ENCODE results near the gene WDR88. TPM values are rescaled to one million over a fixed set of nuclear protein-coding genes. Genes with fewer than 3 reads are reported as not detected.

WDR88 gene
- total RNA-seq, 1 donor from 2014 or later = not detected

DNA sequence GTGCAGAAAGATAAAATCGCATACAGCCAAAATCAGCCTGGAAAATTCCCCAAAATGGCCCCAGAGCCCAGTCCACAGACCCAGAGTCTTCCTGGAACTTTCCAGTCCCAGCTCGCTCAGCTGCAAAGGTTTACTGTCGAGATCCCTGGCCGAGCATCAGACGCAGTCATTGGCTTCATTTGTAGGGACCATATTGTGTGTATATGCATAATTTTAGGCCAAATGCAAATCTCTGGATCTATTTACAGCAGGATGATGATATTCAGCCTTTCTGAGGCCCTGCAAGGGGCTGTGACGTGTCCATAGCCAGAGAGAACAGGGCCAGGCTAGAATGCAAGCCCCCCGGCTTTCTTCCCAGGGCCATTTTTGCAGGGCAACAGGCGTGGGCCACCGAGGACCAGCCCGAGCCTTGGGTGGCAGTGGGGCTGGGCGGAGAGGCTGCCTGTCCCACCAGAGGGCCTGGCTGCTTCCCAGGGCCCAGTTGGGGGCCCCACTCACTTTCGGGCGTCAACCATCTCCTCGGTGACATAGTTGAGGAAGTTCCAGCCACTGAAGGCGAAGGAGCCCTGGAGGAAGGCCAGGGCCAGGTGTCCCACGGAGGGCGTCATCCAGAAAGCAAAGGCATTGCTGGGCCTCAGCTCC is 80.0 kb downstream of the WDR88 start:
- no peaks in the 10 kb centered on the region for H3K9me3 Mint-ChIP-seq (ENCODE audit: unreplicated experiment)
- H3K4me3 Mint-ChIP-seq (ENCODE audit: unreplicated experiment) = no peak overlapping the region
- DNase-seq (ENCODE audit: low read depth) (no peak), FAIRE-seq (no peak)
- Histone ChIP-seq H3K4me3 (ENCODE audit: insufficient read depth, low read depth, low read length) (no peak overlapping the region), H3K4me1 (ENCODE audit: insufficient read depth, low read length) (no peaks in the 10 kb centered on the region), H3K27me3 (ENCODE audit: insufficient read depth, low read length) (peaks cover under 1% of the 10 kb centered on the region), H3K4me2 (ENCODE audit: low read length) (no peak overlapping the region), H3K79me2 (ENCODE audit: insufficient read depth, low read length) (no peaks in the 10 kb centered on the region), H3K36me3 (ENCODE audit: insufficient read depth, low read length) (no peaks in the 10 kb centered on the region), H3K9me3 (ENCODE audit: insufficient read depth, low read depth, low read length) (no peaks in the 10 kb centered on the region), H3K9ac (ENCODE audit: low read length) (no peak overlapping the region), H3K27ac (ENCODE audit: low read depth, low read length) (no peak overlapping the region), H4K20me1 (ENCODE audit: insufficient read depth, low read length) (no peaks in the 10 kb centered on the region), H2AFZ (ENCODE audit: low read depth, low read length) (no peak overlapping the region)
- H3K4me1 Mint-ChIP-seq (ENCODE audit: low read depth, unreplicated experiment) = no peaks in the 10 kb centered on the region
- no peak for TF ChIP-seq EZH2 (IDR thresholded peaks at IDR 0.05; ENCODE audit: insufficient read depth, low read length)
- TF ChIP-seq, protein P1, sequence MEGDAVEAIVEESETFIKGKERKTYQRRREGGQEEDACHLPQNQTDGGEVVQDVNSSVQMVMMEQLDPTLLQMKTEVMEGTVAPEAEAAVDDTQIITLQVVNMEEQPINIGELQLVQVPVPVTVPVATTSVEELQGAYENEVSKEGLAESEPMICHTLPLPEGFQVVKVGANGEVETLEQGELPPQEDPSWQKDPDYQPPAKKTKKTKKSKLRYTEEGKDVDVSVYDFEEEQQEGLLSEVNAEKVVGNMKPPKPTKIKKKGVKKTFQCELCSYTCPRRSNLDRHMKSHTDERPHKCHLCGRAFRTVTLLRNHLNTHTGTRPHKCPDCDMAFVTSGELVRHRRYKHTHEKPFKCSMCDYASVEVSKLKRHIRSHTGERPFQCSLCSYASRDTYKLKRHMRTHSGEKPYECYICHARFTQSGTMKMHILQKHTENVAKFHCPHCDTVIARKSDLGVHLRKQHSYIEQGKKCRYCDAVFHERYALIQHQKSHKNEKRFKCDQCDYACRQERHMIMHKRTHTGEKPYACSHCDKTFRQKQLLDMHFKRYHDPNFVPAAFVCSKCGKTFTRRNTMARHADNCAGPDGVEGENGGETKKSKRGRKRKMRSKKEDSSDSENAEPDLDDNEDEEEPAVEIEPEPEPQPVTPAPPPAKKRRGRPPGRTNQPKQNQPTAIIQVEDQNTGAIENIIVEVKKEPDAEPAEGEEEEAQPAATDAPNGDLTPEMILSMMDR (IDR thresholded peaks at IDR 0.05; ENCODE audit: insufficient read depth, low read depth, low read length) = no peak
- H3K27ac Mint-ChIP-seq (ENCODE audit: unreplicated experiment) = no peak overlapping the region
- peaks cover 2% of the 10 kb centered on the region for H3K36me3 Mint-ChIP-seq (ENCODE audit: low read depth, unreplicated experiment)
- peaks cover 24% of the 10 kb centered on the region for H3K27me3 Mint-ChIP-seq (ENCODE audit: low read depth, unreplicated experiment)

DNA sequence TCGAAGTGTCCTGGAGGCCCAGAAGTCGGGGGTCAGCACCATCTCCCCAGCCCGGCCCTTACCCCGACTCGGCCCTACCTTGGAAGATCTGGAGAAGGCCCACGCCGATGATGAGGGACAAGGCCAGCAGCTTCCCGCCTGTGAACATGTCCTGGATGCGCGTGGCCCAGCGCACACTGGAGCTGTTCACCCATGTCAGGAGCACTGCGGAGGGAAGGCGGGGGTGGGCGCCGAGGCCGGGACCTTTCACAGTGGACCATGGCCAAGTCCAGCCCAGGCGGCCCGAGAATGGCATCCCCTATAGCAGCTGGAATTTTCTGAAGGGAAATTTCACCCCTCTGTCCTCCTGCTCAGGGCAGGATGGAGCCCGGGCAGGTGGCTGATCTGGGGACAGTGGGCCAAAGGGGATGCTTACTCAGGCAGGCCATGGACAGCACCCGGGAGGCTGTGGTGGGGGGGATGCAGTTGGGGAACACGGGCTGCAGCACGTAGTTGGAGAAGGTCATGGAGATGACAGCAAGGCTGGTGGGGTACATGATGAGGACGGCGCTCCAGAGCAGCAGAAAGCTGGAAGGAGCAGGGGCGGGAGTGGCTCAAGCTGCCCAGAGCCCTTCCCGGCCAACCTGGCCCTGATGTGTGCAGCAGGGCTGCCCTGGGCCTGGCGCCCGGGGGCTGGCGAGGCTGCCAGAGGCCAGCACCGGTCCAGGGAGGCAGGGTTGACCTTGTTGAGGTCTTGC is 80.7 kb downstream of the WDR88 start:
- no peaks in the 10 kb centered on the region for H3K4me1 Mint-ChIP-seq (ENCODE audit: low read depth, unreplicated experiment)
- peaks cover 5% of the 10 kb centered on the region for H3K27me3 ChIP-seq (ENCODE audit: insufficient read depth, low read length)
- H3K9me3 ChIP-seq (ENCODE audit: insufficient read depth, low read depth, low read length) = no peaks in the 10 kb centered on the region
- no peak overlapping the region for H3K4me3 Mint-ChIP-seq (ENCODE audit: unreplicated experiment)
- H3K79me2 ChIP-seq (ENCODE audit: insufficient read depth, low read length) = no peaks in the 10 kb centered on the region
- H3K36me3 Mint-ChIP-seq (ENCODE audit: low read depth, unreplicated experiment) = peaks cover 2% of the 10 kb centered on the region
- no peak for DNase-seq (ENCODE audit: low read depth)
- H3K27ac Mint-ChIP-seq (ENCODE audit: unreplicated experiment) = no peak overlapping the region
- no peaks in the 10 kb centered on the region for H3K4me1 ChIP-seq (ENCODE audit: insufficient read depth, low read length)
- peaks cover 3% of the 10 kb centered on the region for H4K20me1 ChIP-seq (ENCODE audit: insufficient read depth, low read length)
- peaks cover 24% of the 10 kb centered on the region for H3K27me3 Mint-ChIP-seq (ENCODE audit: low read depth, unreplicated experiment)
- H3K9me3 Mint-ChIP-seq (ENCODE audit: unreplicated experiment) = no peaks in the 10 kb centered on the region
- FAIRE-seq = no peak
- TF ChIP-seq, protein P1 (IDR thresholded peaks at IDR 0.05; ENCODE audit: insufficient read depth, low read depth, low read length) = no peak
- no peak for TF ChIP-seq EZH2 (IDR thresholded peaks at IDR 0.05; ENCODE audit: insufficient read depth, low read length)
- no peak overlapping the region for H3K9ac ChIP-seq (ENCODE audit: low read length)
- H3K36me3 ChIP-seq (ENCODE audit: insufficient read depth, low read length) = no peaks in the 10 kb centered on the region
- no peak overlapping the region for H3K4me2 ChIP-seq (ENCODE audit: low read length)
- no peak overlapping the region for H3K27ac ChIP-seq (ENCODE audit: low read depth, low read length)
- no peak overlapping the region for H2AFZ ChIP-seq (ENCODE audit: low read depth, low read length)
- H3K4me3 ChIP-seq (ENCODE audit: insufficient read depth, low read depth, low read length) = no peak overlapping the region

DNA sequence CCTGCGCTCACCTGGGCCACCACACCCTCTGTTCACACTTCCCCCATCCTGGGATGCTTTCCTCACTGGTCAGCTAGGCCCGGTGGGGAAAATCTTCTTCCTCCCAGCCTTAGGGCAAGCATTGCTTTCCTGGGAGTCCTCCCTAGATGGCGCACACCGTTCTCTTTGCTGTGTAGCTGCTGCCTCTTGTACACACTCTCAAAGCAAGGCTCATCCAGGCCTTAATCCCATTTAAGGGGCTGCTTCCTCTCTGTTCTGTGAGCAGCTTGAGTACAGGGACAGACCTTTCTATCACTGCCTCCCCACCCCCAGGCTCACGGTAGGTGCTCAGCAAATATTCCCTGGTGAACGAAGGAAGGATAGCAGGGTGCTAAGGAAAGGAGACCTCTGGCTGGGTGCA is 82.7 kb downstream of the WDR88 start:
- Histone ChIP-seq H2AFZ (ENCODE audit: low read depth, low read length) (no peak overlapping the region), H3K4me3 (ENCODE audit: insufficient read depth, low read depth, low read length) (no peak overlapping the region), H3K4me2 (ENCODE audit: low read length) (no peak overlapping the region), H3K36me3 (ENCODE audit: insufficient read depth, low read length) (no peaks in the 10 kb centered on the region), H3K9ac (ENCODE audit: low read length) (no peak overlapping the region), H3K4me1 (ENCODE audit: insufficient read depth, low read length) (peaks cover 5% of the 10 kb centered on the region), H3K79me2 (ENCODE audit: insufficient read depth, low read length) (no peaks in the 10 kb centered on the region), H3K9me3 (ENCODE audit: insufficient read depth, low read depth, low read length) (no peaks in the 10 kb centered on the region), H3K27ac (ENCODE audit: low read depth, low read length) (no peak overlapping the region), H3K27me3 (ENCODE audit: insufficient read depth, low read length) (peaks cover 5% of the 10 kb centered on the region), H4K20me1 (ENCODE audit: insufficient read depth, low read length) (peaks cover 3% of the 10 kb centered on the region)
- Mint-ChIP-seq H3K4me1 (ENCODE audit: low read depth, unreplicated experiment) (no peaks in the 10 kb centered on the region), H3K4me3 (ENCODE audit: unreplicated experiment) (no peak overlapping the region), H3K27ac (ENCODE audit: unreplicated experiment) (no peak overlapping the region), H3K36me3 (ENCODE audit: low read depth, unreplicated experiment) (peaks cover 2% of the 10 kb centered on the region), H3K27me3 (ENCODE audit: low read depth, unreplicated experiment) (peaks cover 25% of the 10 kb centered on the region), H3K9me3 (ENCODE audit: unreplicated experiment) (no peaks in the 10 kb centered on the region)
- TF ChIP-seq, protein P1 (IDR thresholded peaks at IDR 0.05; ENCODE audit: insufficient read depth, low read depth, low read length) = peak; percentile 36
- no peak for TF ChIP-seq EZH2 (IDR thresholded peaks at IDR 0.05; ENCODE audit: insufficient read depth, low read length)
- DNase-seq (ENCODE audit: low read depth) (no peak), FAIRE-seq (no peak)

All from astrocyte (in vitro differentiated cells and primary cell).